Measurements from ENCODE around the gene GFOD1.
A peak's percentile ranks its signal among the peaks of the same experiment; 100 is the strongest.

Gene GFOD1

GRCh38 chr6:13383328-13384163, 103.9 kb downstream of the GFOD1 start:
- DNase-seq (ENCODE audit: low read depth in 2 of 3, low spot score in 1 of 3): no peak

GRCh38 chr6:13380761-13381160, 106.6 kb downstream of the GFOD1 start:
- DNase-seq (ENCODE audit: low read depth in 2 of 3, low spot score in 1 of 3): no peak

- DNase-seq (ENCODE audit: low read depth in 2 of 3, low spot score in 1 of 3): no peak
These were observed 108.5 kb downstream of the GFOD1 start for GRCh38 chr6:13378669-13379590.

- no peak for DNase-seq (ENCODE audit: low read depth in 2 of 3, low spot score in 1 of 3)
These were observed 110.2 kb downstream of the GFOD1 start for GRCh38 chr6:13377054-13377758.

GRCh38 chr6:13375360-13375878, 112.0 kb downstream of the GFOD1 start:
- peak; percentile 24 to 44 (median 34) for DNase-seq (ENCODE audit: low read depth in 2 of 3, low spot score in 1 of 3)

GRCh38 chr6:13373919-13374318, 113.5 kb downstream of the GFOD1 start:
- no peak for DNase-seq (ENCODE audit: low read depth in 2 of 3, low spot score in 1 of 3)

GRCh38 chr6:13373488-13373886, 113.9 kb downstream of the GFOD1 start:
- DNase-seq (ENCODE audit: low read depth in 2 of 3, low spot score in 1 of 3): no peak

GRCh38 chr6:13372688-13373487, 114.5 kb downstream of the GFOD1 start:
- DNase-seq (ENCODE audit: low read depth in 2 of 3, low spot score in 1 of 3): no peak

GRCh38 chr6:13372076-13372475, 115.3 kb downstream of the GFOD1 start:
- DNase-seq (ENCODE audit: low read depth in 2 of 3, low spot score in 1 of 3): no peak

- DNase-seq (ENCODE audit: low read depth in 2 of 3, low spot score in 1 of 3): no peak
These were observed 115.9 kb downstream of the GFOD1 start for GRCh38 chr6:13371421-13372072.

GRCh38 chr6:13370623-13371022, 116.8 kb downstream of the GFOD1 start:
- no peak for DNase-seq (ENCODE audit: low read depth in 2 of 3, low spot score in 1 of 3)

- DNase-seq (ENCODE audit: low read depth in 2 of 3, low spot score in 1 of 3): no peak
These were observed 117.8 kb downstream of the GFOD1 start for GRCh38 chr6:13369591-13369990.

GRCh38 chr6:13368731-13369115, 118.7 kb downstream of the GFOD1 start:
- no peak for DNase-seq (ENCODE audit: low read depth in 2 of 3, low spot score in 1 of 3)

GRCh38 chr6:13368079-13368730, 119.2 kb downstream of the GFOD1 start:
- no peak for DNase-seq (ENCODE audit: low read depth in 2 of 3, low spot score in 1 of 3)

- DNase-seq (ENCODE audit: low read depth in 2 of 3, low spot score in 1 of 3): no peak
These were observed 120.0 kb downstream of the GFOD1 start for GRCh38 chr6:13367396-13367795.

GRCh38 chr6:13365320-13365719, 122.1 kb downstream of the GFOD1 start:
- DNase-seq (ENCODE audit: low read depth in 2 of 3, low spot score in 1 of 3): no peak

GRCh38 chr6:13364842-13365241, 122.6 kb downstream of the GFOD1 start:
- no peak for DNase-seq (ENCODE audit: low read depth in 2 of 3, low spot score in 1 of 3)

- DNase-seq (ENCODE audit: low read depth in 2 of 3, low spot score in 1 of 3): no peak
These were observed 125.0 kb downstream of the GFOD1 start for GRCh38 chr6:13362412-13362811.

Measured in stimulated activated CD4-positive, alpha-beta T cell treated with anti-CD3 and anti-CD28 coated beads, Interleukin-12 subunit alpha, Interleukin-12 subunit beta, amount 100 ng/mL, for 48 hours (primary cell).